Gastrocnemius medialis (tissue), 4 donors: ENCODE data around the gene VAPA. TPM values are rescaled to one million over a fixed set of nuclear protein-coding genes. Genes with fewer than 3 reads are reported as not detected.

Experiments used
- ATAC-seq, 2 donors: fragments of 150-250 bp; one replicate each; pipeline ENCODE4 v1.9.1; 2016
- DNase-seq, 2 donors: peaks; one replicate each; pipeline ENCODE4 v3.0.0-alpha.2; 2019
- H3K27ac ChIP-seq, 4 donors: fragments of 200-600 bp; sonication (generic); 1 replicate in 1 of 4; 2 replicates in 3 of 4; pipeline ENCODE4 v1.5.1; 2016 to 2018; ENCODE audit warnings: mild to moderate bottlenecking in 2 of 4, moderate library complexity in 1 of 4
- H3K27me3 ChIP-seq, 3 donors: fragments of 200-600 bp; sonication (generic) in 2 of 3; 1 replicate in 1 of 3; 2 replicates in 2 of 3; pipeline versions ENCODE4 v1.5.1 to v1.6.0; 2016 to 2019; ENCODE audit warnings: mild to moderate bottlenecking in 1 of 3, moderate library complexity in 1 of 3
- H3K36me3 ChIP-seq, 2 donors: fragments of 200-600 bp; sonication (generic) in 1 of 2; one replicate each; pipeline ENCODE4 v1.5.1; 2017 to 2018
- H3K4me1 ChIP-seq, 2 donors: fragments of 200-600 bp; sonication (generic) in 1 of 2; one replicate each; pipeline ENCODE4 v1.5.1; 2016 to 2017; ENCODE audit warnings: mild to moderate bottlenecking in 2 of 2
- H3K4me3 ChIP-seq, 4 donors: fragments of 200-600 bp; sonication (generic) in 3 of 4; 1 replicate in 1 of 4; 2 replicates in 3 of 4; pipeline ENCODE4 v1.5.1; 2016 to 2019; ENCODE audit warnings: mild to moderate bottlenecking in 2 of 4
- H3K9me3 ChIP-seq, 3 donors: fragments of 200-600 bp; sonication (generic) in 2 of 3; 1 replicate in 1 of 3; 2 replicates in 2 of 3; pipeline ENCODE4 v1.5.1; 2016 to 2019
- POLR2A ChIP-seq, 2 donors: fragments of 450-650 bp; IDR thresholded peaks; one replicate each; pipeline ENCODE4 v1.6.1; 2017; ENCODE audit warnings: antibody characterized with exemption in 2 of 2, mild to moderate bottlenecking in 2 of 2, moderate library complexity in 2 of 2
- in situ Hi-C, 4 donors: fragments of 200-750 bp; cut with MboI; loops; one replicate each; pipeline versions ENCODE4 v1.15.0 to v1.8.0; 2017; ENCODE audit warnings: low sequenced_read_pairs in 4 of 4
- intact Hi-C: fragments of 100-400 bp; cut with DNase I; formaldehyde crosslinking; loops from one replicate; pipeline ENCODE4 v1.15.1; 2023; ENCODE audit warnings: low total_unique reads
- total RNA-seq, 4 donors: library from RNA; depleted of rRNA; stranded (reverse); fragments of >200 nt; gene quantifications; one replicate each; pipeline versions ENCODE4 v1.1.0 to v1.2.3, GENCODE V29; 2016
- TF ChIP-seq, protein P1 (sequence below), 5 experiments: fragments of 450-650 bp in 3 of 5; fragments of 200-600 bp in 2 of 5; sonication (generic) in 2 of 5; IDR thresholded peaks in 4 of 5; conservative IDR thresholded peaks in 1 of 5; 1 replicate in 4 of 5; 2 replicates in 1 of 5; pipeline ENCODE4 v1.5.1; 2016 to 2019; ENCODE audit warnings: antibody characterized with exemption in 5 of 5, mild to moderate bottlenecking in 3 of 5, moderate library complexity in 3 of 5

The VAPA gene
- total RNA-seq, 4 donors from 2014 or later: 227 to 320 (median 243) TPM

DNA sequence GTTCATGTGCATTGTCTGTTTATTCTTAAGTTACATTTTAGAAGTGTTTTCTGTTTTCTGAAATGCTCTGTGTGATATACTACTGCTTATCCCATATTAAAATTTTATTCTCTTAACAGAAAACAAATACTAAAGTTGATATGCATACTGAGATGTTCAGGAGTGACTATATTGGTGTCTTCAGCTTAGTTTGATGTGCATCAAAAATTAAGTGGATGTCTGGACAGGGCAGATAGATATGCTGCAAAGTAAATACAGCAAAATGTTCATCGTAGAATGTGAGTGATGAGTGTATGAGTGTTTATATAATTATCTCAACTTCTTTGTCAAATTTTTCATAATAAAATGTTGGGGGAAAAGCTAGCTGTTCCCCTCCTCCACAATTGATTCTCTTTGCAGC lies 13.2 kb downstream of the VAPA start:
- Histone ChIP-seq H3K4me3 (no peak overlapping the region), H3K27me3 (no peaks in the 10 kb centered on the region), H3K36me3 (no peaks in the 10 kb centered on the region), H3K4me1 (peaks cover 96 to 99% of the 10 kb centered on the region in 2 donors), H3K9me3 (no peaks in the 10 kb centered on the region), H3K27ac (no peak overlapping the region)
- TF ChIP-seq, protein P1, sequence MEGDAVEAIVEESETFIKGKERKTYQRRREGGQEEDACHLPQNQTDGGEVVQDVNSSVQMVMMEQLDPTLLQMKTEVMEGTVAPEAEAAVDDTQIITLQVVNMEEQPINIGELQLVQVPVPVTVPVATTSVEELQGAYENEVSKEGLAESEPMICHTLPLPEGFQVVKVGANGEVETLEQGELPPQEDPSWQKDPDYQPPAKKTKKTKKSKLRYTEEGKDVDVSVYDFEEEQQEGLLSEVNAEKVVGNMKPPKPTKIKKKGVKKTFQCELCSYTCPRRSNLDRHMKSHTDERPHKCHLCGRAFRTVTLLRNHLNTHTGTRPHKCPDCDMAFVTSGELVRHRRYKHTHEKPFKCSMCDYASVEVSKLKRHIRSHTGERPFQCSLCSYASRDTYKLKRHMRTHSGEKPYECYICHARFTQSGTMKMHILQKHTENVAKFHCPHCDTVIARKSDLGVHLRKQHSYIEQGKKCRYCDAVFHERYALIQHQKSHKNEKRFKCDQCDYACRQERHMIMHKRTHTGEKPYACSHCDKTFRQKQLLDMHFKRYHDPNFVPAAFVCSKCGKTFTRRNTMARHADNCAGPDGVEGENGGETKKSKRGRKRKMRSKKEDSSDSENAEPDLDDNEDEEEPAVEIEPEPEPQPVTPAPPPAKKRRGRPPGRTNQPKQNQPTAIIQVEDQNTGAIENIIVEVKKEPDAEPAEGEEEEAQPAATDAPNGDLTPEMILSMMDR (IDR thresholded peaks at IDR 0.05 in 4 of 5, conservative IDR thresholded peaks at IDR 0.05 in 1 of 5): no peak
- no peak for TF ChIP-seq POLR2A (IDR thresholded peaks at IDR 0.05)
- in situ Hi-C loops: loop anchor here in 1 of 4 donors (25.0 kb wide), 1 partner anchor 340 kb away; no protein-coding TSS in a partner anchor
- DNase-seq (no peak), ATAC-seq (no peak)
- intact Hi-C loops: no loop called here

DNA sequence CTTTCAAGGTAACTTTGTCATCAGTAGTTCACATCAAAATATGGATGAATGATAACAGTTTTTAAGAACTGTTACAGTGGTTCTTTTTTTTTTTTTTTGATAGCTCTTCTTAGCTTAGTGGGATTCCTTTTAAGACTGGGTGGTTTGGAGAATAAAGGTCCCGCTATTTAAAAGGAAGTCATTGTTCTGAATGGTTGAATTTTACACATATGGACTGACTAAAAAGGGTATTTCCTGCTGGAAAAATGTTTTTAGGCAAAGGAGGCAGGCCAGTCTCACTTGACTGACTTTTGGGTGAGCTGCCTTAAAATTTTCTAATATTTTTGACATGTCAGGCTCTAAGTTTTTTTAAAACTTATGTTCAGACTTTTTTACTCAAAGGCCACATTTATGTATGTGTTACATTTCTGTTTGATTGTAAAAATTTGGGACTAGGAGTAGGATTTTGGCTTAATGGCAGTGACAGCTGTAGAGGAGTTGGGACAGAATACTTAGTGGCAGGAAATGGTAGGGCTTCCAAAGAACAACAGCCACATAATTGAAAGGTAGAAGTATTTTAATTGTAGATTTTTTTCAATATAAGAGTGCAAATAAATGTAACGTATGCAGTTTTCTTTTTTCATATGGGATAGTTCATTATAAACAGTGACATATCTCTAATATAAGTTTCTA lies 13.7 kb downstream of the VAPA start:
- Histone ChIP-seq H3K27me3 (no peaks in the 10 kb centered on the region), H3K27ac (peak overlapping the region in 2 of 4 donors; percentile 37 to 44), H3K36me3 (peaks cover 0 to 4% of the 10 kb centered on the region in 2 donors), H3K4me3 (no peak overlapping the region), H3K9me3 (no peaks in the 10 kb centered on the region), H3K4me1 (peaks cover 97 to 99% of the 10 kb centered on the region in 2 donors)
- DNase-seq (no peak), ATAC-seq (no peak)
- intact Hi-C loops (no loop called here), in situ Hi-C loops (loop anchor here in 1 of 4 donors (25.0 kb wide), 1 partner anchor 340 kb away; no protein-coding TSS in a partner anchor)
- TF ChIP-seq POLR2A (IDR thresholded peaks at IDR 0.05): no peak

DNA sequence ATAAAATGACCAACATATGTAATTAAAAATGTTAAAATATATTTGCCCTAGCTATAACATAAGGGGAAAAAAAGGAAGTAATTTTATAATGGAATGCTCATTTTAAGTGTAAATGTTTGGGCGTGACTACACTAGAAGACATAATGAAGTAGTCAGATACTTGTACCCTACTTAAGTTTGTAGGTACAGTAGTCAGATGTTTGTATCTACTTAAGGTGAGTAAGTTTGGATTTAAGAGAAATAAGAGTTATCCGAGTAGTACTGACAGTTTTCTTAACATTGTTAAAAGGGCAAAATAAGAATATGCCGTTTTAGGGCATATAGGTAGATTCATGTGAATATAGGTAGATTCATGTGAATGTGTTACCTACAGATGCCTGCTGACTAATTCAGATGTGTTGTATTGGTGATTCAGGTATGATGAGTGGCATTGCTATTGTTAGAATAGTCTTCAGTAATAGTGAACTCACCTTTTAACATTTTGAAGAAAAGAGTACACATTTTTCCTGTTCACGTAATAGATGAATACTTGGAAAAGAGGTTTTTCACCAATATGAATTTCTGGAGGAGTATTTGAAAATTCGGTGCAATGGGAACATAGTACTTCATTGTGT lies 14.9 kb downstream of the VAPA start:
- TF ChIP-seq, protein P1 (IDR thresholded peaks at IDR 0.05 in 4 of 5, conservative IDR thresholded peaks at IDR 0.05 in 1 of 5): no peak
- TF ChIP-seq POLR2A (IDR thresholded peaks at IDR 0.05): no peak
- Histone ChIP-seq H3K27me3 (no peaks in the 10 kb centered on the region), H3K4me3 (no peak overlapping the region), H3K9me3 (no peaks in the 10 kb centered on the region), H3K4me1 (peaks cover 86 to 97% of the 10 kb centered on the region in 2 donors), H3K36me3 (peaks cover 0 to 16% of the 10 kb centered on the region in 2 donors), H3K27ac (no peak overlapping the region)
- DNase-seq (no peak), ATAC-seq (no peak)
- intact Hi-C loops (no loop called here), in situ Hi-C loops (loop anchor here in 1 of 4 donors (25.0 kb wide), 1 partner anchor 341 kb away; no protein-coding TSS in a partner anchor)

DNA sequence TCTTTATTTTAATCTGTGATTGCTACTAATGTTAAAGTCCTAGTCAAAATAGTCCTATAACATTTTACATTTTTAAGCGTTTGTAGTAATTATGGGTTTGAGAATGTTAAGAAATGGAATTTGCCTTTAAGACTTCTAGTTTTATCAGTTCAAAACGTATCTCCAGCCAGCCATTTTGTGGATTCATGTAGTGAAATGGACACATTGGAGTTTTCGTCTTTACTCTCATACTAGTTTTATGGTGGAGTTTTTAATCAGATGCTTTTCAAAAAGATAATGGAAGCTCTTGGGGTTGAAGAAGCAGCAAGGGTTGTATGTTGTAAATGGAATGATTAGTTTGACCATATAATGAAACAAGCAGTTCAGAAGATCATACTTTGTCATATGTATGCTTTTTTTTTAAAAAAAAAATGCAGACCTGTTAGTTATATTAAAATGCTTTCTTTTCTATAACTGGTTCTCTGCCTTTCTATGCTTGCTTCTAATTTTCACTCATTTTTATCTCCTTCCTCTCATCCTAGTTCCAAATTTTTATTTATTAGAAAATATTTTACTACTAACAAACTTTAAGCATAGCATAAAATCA lies 16.6 kb downstream of the VAPA start:
- no peak for ATAC-seq
- intact Hi-C loops: no loop called here
- peaks cover 70 to 84% of the 10 kb centered on the region in 2 donors for H3K4me1 ChIP-seq
- no peak overlapping the region for H3K27ac ChIP-seq
- no peak overlapping the region for H3K4me3 ChIP-seq
- H3K36me3 ChIP-seq: peaks cover 0 to 16% of the 10 kb centered on the region in 2 donors
- H3K27me3 ChIP-seq: no peaks in the 10 kb centered on the region
- in situ Hi-C loops: loop anchor here in 1 of 4 donors (25.0 kb wide), 1 partner anchor 343 kb away; no protein-coding TSS in a partner anchor
- DNase-seq: no peak
- TF ChIP-seq, protein P1 (IDR thresholded peaks at IDR 0.05 in 4 of 5, conservative IDR thresholded peaks at IDR 0.05 in 1 of 5): no peak
- no peak for TF ChIP-seq POLR2A (IDR thresholded peaks at IDR 0.05)
- no peaks in the 10 kb centered on the region for H3K9me3 ChIP-seq

DNA sequence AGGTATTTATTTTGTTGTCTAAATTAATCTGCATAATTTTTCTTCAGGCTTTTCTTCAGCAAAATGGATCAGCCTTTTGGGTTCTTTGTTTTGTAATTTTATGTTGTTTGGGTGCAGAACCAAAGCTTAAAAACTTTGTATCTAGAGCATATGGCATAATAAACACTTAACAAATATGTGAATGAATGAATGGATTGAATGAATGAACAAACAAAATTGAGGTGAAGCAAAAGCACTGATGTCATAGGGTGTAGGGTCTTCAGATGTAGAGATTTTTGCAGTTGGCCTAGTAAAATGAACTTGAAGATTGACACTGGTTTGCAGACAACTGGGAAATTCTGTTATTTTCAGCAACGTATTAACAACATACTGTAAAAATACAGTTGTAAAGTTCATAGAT lies 17.3 kb downstream of the VAPA start:
- DNase-seq (no peak), ATAC-seq (no peak)
- H3K9me3 ChIP-seq: no peaks in the 10 kb centered on the region
- H3K4me1 ChIP-seq: peaks cover 62 to 76% of the 10 kb centered on the region in 2 donors
- H3K27ac ChIP-seq: peak overlapping the region in 1 of 4 donors; percentile 37
- H3K4me3 ChIP-seq: no peak overlapping the region
- no peaks in the 10 kb centered on the region for H3K27me3 ChIP-seq
- peaks cover 0 to 18% of the 10 kb centered on the region in 2 donors for H3K36me3 ChIP-seq
- TF ChIP-seq POLR2A (IDR thresholded peaks at IDR 0.05): no peak
- TF ChIP-seq, protein P1 (IDR thresholded peaks at IDR 0.05 in 4 of 5, conservative IDR thresholded peaks at IDR 0.05 in 1 of 5): no peak
- in situ Hi-C loops: loop anchor here in 1 of 4 donors (25.0 kb wide), 1 partner anchor 344 kb away; no protein-coding TSS in a partner anchor
- intact Hi-C loops: no loop called here
